Adipocyte (in vitro differentiated cells): Measurements from ENCODE around the gene GABRE.

Source experiments
- DNase-seq: peaks from one replicate; pipeline ENCODE4 v3.0.0-alpha.2; 2015; ENCODE audit warnings: low read depth
- H3K27me3 ChIP-seq: replicated peaks from 2 replicates; pipeline ENCODE4 v1.7.0; 2013; ENCODE audit warnings: mild to moderate bottlenecking, low read length, moderate library complexity; ENCODE audit not compliant: control insufficient read depth, insufficient read depth
- H3K36me3 ChIP-seq: 2 replicates; pipeline ENCODE4 v1.7.0; 2013; ENCODE audit warnings: low read length, mild to moderate bottlenecking, moderate library complexity; ENCODE audit not compliant: control insufficient read depth, insufficient read depth, severe bottlenecking
- H3K4me1 ChIP-seq: 2 replicates; pipeline ENCODE4 v1.7.0; 2013; ENCODE audit warnings: mild to moderate bottlenecking, low read length, moderate library complexity; ENCODE audit not compliant: control insufficient read depth, insufficient read depth
- H3K4me3 ChIP-seq: 2 replicates; pipeline ENCODE4 v1.7.0; 2013; ENCODE audit warnings: mild to moderate bottlenecking, low read length, moderate library complexity
- H3K9ac ChIP-seq: 2 replicates; pipeline ENCODE4 v1.7.0; 2013; ENCODE audit warnings: mild to moderate bottlenecking, low read length, moderate library complexity
- H3K9me3 ChIP-seq: 2 replicates; pipeline ENCODE4 v1.7.0; 2013; ENCODE audit warnings: mild to moderate bottlenecking, low read length, moderate library complexity; ENCODE audit not compliant: control insufficient read depth

The GABRE gene, protein sequence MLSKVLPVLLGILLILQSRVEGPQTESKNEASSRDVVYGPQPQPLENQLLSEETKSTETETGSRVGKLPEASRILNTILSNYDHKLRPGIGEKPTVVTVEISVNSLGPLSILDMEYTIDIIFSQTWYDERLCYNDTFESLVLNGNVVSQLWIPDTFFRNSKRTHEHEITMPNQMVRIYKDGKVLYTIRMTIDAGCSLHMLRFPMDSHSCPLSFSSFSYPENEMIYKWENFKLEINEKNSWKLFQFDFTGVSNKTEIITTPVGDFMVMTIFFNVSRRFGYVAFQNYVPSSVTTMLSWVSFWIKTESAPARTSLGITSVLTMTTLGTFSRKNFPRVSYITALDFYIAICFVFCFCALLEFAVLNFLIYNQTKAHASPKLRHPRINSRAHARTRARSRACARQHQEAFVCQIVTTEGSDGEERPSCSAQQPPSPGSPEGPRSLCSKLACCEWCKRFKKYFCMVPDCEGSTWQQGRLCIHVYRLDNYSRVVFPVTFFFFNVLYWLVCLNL

DNA sequence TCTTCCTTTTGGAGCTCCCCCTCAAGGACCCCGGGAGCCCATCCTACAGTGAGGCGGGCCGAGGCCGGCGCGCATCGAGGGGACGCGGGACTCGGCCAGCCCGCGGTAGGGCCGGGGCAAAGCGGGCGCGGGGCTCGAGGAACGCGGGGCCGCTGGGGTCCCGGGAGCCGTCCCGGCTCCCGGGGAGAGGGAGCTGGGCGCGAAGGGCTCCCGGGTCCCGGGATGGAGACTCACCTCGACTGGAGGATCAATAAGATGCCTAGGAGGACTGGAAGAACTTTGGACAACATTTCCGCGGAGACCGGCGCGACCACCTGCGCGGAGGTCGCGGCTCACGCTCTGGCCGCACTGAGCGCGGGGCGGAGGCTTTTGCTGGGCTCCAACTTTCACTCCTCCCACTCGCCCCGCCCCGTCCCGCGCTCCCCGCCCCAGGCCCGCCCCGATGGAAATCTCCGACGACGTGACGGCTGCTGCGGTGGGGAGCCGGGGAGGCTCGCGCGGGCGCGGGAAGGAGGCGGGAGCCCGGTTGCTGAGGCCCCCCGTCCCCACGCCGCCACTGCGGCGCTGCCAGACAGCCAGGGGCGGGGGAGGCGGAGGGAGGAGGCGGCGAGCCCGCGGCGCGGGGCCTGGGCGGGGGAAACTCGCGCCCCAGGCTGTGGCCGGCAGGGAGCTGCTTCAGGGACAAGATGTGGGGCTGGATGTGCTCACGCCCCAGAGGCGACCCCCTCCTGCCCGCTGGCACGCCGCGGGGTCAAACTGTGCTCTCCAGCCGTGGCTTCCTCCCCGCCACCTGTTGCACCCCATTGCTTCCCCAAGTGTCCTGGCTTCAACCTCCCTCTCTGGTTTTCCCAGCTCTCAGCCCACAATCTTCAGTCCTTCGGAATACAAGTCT is at the start of gene GABRE:
TSS of gene GABRE (minus strand) at position 341 of the 892 bp plus-strand sequence. CDS start at position 290, 51 bp downstream.
- peak within 1 kb of the TSS; percentile 81 for H3K4me3 ChIP-seq
- H3K4me1 ChIP-seq: peaks cover 28% of the 10 kb centered on the region
- peaks cover 16% of the 10 kb centered on the region for H3K27me3 ChIP-seq
- H3K9me3 ChIP-seq: no peaks in the 10 kb centered on the region
- peak within 1 kb of the TSS; percentile 82 for H3K9ac ChIP-seq
- DNase-seq: peak; percentile 86
- peaks cover 4% of the 10 kb centered on the region for H3K36me3 ChIP-seq

GRCh38 chrX:152020888-152021287 is 46.4 kb upstream of the GABRE start:
- Histone ChIP-seq H3K36me3 (no peaks in the 10 kb centered on the region), H3K4me3 (no peak overlapping the region), H3K4me1 (no peaks in the 10 kb centered on the region), H3K9me3 (peaks cover 6% of the 10 kb centered on the region), H3K9ac (no peak overlapping the region), H3K27me3 (no peaks in the 10 kb centered on the region)
- DNase-seq: no peak

- H3K36me3 ChIP-seq: no peaks in the 10 kb centered on the region
- H3K4me3 ChIP-seq: no peak overlapping the region
- no peaks in the 10 kb centered on the region for H3K27me3 ChIP-seq
- peaks cover 4% of the 10 kb centered on the region for H3K9me3 ChIP-seq
- H3K4me1 ChIP-seq: no peaks in the 10 kb centered on the region
- no peak for DNase-seq
- H3K9ac ChIP-seq: no peak overlapping the region
These were observed 25.3 kb upstream of the GABRE start for GRCh38 chrX:151999813-152000212.

DNA sequence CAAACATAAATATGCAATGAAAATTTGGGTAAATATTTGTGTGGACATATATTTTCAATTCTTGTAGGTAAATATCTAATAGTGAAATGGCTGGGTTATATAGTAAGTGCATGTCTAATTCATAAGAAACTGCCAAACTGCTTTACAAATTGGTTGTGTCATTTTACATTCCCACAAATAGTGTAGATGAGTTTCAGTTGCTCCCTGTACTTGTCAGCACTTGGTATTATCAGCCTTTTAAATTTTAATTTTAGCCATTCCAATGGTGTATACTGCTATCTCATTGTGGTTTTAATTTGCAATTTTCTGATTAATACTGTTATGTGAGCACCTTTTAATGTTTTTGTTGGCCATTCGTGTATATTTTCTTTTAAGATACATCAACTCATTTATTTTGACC is 23.1 kb upstream of the GABRE start:
- Histone ChIP-seq H3K27me3 (no peaks in the 10 kb centered on the region), H3K4me3 (no peak overlapping the region), H3K9me3 (peaks cover 4% of the 10 kb centered on the region), H3K4me1 (no peaks in the 10 kb centered on the region), H3K9ac (no peak overlapping the region), H3K36me3 (no peaks in the 10 kb centered on the region)
- DNase-seq: no peak

- no peak overlapping the region for H3K4me3 ChIP-seq
- H3K4me1 ChIP-seq: no peaks in the 10 kb centered on the region
- no peak overlapping the region for H3K9ac ChIP-seq
- H3K36me3 ChIP-seq: no peaks in the 10 kb centered on the region
- peaks cover 4% of the 10 kb centered on the region for H3K9me3 ChIP-seq
- DNase-seq: no peak
- H3K27me3 ChIP-seq: no peaks in the 10 kb centered on the region
These were observed 21.9 kb upstream of the GABRE start for GRCh38 chrX:151996347-151996746.

DNA sequence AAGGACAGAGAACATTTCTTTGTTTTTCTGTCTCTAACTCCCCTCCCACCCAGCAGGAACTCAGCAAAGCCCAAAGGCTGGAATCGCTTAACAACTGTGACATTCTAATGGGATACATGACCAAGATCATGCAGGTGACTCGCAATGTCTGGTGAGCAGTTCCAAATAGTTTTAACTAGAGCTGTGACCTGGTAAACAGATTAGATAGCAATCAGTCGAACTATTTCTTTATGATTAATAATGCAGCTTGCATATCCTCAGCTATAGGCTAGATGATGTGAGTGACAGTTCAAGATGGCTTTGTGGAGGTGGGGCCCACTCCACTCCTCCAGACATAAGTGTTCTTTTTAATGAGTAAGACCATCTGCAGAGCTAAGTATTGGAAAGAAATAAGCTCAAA is 20.0 kb upstream of the GABRE start:
- Histone ChIP-seq H3K9ac (no peak overlapping the region), H3K9me3 (peaks cover 4% of the 10 kb centered on the region), H3K36me3 (no peaks in the 10 kb centered on the region), H3K27me3 (no peaks in the 10 kb centered on the region), H3K4me3 (no peak overlapping the region), H3K4me1 (no peaks in the 10 kb centered on the region)
- DNase-seq: no peak

DNA sequence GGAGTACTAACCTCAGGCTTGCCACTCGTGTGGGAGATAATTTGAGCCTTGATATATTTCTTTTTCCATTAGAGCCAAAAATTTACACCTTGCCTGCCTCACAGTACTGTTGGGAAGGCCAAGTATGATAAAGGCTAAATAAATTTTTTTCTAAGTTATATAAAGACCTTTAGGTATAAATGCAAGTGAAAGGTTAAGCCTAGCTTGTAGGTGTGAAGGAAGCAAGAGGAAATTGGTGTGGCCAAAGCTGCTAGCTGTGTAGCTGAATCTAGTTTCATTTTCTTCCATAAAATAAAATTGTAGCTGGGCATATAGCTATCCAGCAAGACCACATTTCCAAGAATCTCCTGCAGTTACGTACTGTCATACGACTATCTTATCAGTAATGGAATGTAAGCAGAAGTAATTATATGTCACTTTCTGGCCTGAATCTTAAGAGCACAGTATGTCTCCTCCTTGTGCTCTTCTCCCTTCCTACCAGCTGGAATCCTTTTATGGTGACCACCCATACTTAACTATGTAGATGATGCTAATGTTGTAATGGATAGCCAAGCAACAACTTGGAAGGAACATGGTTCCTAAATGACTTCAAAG is 14.3 kb upstream of the GABRE start:
- DNase-seq: no peak
- H3K9ac ChIP-seq: no peak overlapping the region

GRCh38 chrX:151987108-151987507 is 12.6 kb upstream of the GABRE start:
- no peak for DNase-seq
- Histone ChIP-seq H3K27me3 (no peaks in the 10 kb centered on the region), H3K4me1 (peaks cover 34% of the 10 kb centered on the region), H3K4me3 (no peak overlapping the region), H3K9me3 (peaks cover 3% of the 10 kb centered on the region), H3K36me3 (no peaks in the 10 kb centered on the region), H3K9ac (no peak overlapping the region)

More for the DNA sequence above, 14.3 kb upstream of the GABRE start:
- peaks cover 3% of the 10 kb centered on the region for H3K9me3 ChIP-seq
- H3K4me1 ChIP-seq: peaks cover 28% of the 10 kb centered on the region
- H3K4me3 ChIP-seq: no peak overlapping the region
- H3K36me3 ChIP-seq: no peaks in the 10 kb centered on the region
- H3K27me3 ChIP-seq: no peaks in the 10 kb centered on the region

DNA sequence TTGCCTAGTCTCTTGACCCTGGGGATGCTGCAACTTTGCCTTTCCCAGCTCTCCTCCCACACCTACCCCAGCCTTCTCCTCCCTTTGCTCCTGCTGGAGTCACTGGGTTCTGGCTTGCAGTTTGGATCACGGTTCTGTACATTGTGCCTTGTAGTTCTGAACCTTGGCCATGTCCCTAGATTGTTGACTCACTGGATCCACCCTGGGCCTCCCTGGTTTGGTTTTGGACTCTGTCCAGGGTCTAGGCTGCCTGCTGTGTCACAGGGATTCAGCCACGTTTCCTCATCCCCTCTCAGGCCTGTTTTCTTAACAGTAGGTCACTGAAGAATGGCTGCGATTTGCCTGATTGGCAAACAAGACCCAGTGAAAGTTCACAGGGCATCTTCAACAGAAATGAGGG is 11.5 kb upstream of the GABRE start:
- no peak overlapping the region for H3K9ac ChIP-seq
- peaks cover 3% of the 10 kb centered on the region for H3K9me3 ChIP-seq
- no peak overlapping the region for H3K4me3 ChIP-seq
- H3K27me3 ChIP-seq: no peaks in the 10 kb centered on the region
- peaks cover 44% of the 10 kb centered on the region for H3K4me1 ChIP-seq
- H3K36me3 ChIP-seq: no peaks in the 10 kb centered on the region
- DNase-seq: peak; percentile 63

DNA sequence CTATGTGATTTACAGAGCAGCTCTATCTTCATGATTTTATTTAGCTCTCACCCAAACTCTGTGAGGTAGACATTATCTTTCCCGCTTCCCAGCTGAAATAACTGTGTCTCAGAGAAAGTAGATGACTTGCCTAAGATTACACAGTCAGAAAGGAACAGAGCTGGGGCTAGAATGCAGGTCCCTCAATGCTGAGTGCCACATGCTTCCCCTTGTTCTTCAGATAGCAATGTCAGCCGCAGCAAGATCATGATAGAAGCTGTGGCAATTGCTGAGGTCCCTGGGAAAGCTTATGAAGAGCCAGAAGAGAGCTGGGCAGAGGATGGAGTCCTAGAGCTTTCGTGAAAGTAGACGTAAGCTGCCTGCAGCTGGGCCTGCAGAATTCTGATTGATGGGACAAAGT is 11.1 kb upstream of the GABRE start:
- Histone ChIP-seq H3K9me3 (peaks cover 3% of the 10 kb centered on the region), H3K4me3 (no peak overlapping the region), H3K27me3 (peaks cover 2% of the 10 kb centered on the region), H3K9ac (no peak overlapping the region), H3K36me3 (no peaks in the 10 kb centered on the region), H3K4me1 (peaks cover 48% of the 10 kb centered on the region)
- no peak for DNase-seq

DNA sequence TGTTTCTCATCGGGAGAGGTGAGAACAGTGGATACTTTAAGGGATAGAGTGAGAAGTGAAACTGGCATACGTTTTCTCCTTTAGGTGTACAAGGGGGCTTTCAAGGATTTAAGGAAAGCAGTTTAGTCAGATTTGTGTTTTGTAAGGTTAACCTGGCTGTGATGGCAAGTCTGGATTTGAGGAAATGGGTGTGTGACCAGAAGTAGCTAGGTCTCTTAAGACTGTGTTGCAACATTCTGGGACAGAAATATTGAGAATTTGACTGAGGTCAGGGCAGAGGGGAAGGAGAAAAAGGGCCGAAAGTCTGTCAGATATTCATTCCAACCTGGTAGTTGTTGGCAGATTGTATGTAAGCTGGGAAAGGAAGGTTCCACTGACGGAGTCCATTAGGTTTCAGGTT is 10.4 kb upstream of the GABRE start:
- Histone ChIP-seq H3K4me1 (peaks cover 48% of the 10 kb centered on the region), H3K9me3 (peaks cover 5% of the 10 kb centered on the region), H3K36me3 (no peaks in the 10 kb centered on the region), H3K4me3 (no peak overlapping the region), H3K27me3 (peaks cover 8% of the 10 kb centered on the region), H3K9ac (no peak overlapping the region)
- peak; percentile 22 for DNase-seq
